AG04449 (cell line): ENCODE data around the gene IP6K1.
"Not testable (repeated sequence)": the region's sequence is repeated elsewhere in the genome, so short reads cannot be mapped to it uniquely, and the experiment has no call there.

Source experiments
- CTCF ChIA-PET: fragments of 350-600 bp; formaldehyde crosslinking; extraction: SDS; loops from one replicate; lab custom pipeline; 2021; ENCODE audit warnings: antibody characterized with exemption; lab: Yijun Ruan, JAX
- POLR2A ChIA-PET: fragments of 400-600, 350-600 bp; formaldehyde crosslinking; extraction: SDS; loops from one replicate; lab custom pipeline; 2020; ENCODE audit warnings: antibody characterized with exemption, inconsistent platforms; lab: Yijun Ruan, JAX
- DNase-seq: peaks from one replicate; pipeline ENCODE4 v3.0.0-alpha.2; 2010; ENCODE audit warnings: low read depth, low spot score
- H3K4me3 ChIP-seq: 2 replicates; pipeline ENCODE4 v1.5.1; 2011; ENCODE audit warnings: low read depth, mild to moderate bottlenecking, control low read depth, low read length
- TF ChIP-seq, protein P1 (sequence below): IDR thresholded peaks from one replicate; pipeline ENCODE4 v1.5.1; 2011; ENCODE audit warnings: mild to moderate bottlenecking, moderate library complexity, low read length, control low read depth, inconsistent platforms; ENCODE audit not compliant: insufficient read depth; ENCODE audit errors: missing control alignments

Gene IP6K1

DNA sequence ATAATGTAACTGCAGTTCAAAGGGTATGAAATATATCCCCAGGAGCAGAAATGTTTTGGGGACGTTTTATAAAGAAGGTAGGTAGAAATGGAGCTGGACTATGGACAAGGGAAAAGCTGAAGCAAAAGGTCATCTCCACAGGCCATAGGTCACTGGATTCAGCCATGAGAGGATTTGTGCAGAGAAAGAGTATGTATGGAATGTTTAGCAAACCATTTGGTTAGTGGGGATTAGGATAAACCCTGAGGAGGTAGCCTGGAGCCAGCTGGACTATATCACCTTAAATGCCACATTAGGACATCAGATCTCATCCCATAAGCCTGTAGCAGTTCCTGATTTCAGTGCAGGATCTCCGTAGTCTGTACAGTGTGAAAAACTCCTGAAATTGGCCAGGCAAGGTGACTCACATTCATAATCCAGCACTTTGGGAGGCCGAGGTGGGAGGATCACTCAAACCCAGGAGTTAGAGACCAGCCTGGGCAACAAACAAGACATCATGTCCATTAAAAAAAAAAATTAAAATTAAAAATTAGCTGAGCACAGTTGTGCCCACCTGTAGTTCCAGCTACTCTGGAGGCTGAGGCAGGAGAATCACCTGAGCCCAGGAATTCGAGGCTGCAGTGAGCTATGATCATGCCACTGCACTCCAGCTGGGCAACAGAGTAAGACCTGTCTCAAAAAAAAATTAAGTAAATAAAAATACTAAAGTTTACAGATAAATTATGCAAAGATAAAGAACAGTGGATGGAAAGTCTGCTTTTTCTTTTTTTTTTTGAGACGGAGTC is 4.7 kb downstream of the IP6K1 start:
- CTCF ChIA-PET = no interaction called here
- TF ChIP-seq, protein P1, sequence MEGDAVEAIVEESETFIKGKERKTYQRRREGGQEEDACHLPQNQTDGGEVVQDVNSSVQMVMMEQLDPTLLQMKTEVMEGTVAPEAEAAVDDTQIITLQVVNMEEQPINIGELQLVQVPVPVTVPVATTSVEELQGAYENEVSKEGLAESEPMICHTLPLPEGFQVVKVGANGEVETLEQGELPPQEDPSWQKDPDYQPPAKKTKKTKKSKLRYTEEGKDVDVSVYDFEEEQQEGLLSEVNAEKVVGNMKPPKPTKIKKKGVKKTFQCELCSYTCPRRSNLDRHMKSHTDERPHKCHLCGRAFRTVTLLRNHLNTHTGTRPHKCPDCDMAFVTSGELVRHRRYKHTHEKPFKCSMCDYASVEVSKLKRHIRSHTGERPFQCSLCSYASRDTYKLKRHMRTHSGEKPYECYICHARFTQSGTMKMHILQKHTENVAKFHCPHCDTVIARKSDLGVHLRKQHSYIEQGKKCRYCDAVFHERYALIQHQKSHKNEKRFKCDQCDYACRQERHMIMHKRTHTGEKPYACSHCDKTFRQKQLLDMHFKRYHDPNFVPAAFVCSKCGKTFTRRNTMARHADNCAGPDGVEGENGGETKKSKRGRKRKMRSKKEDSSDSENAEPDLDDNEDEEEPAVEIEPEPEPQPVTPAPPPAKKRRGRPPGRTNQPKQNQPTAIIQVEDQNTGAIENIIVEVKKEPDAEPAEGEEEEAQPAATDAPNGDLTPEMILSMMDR = no peak
- POLR2A ChIA-PET = no interaction called here
- H3K4me3 ChIP-seq = no peak overlapping the region
- no peak for DNase-seq

DNA sequence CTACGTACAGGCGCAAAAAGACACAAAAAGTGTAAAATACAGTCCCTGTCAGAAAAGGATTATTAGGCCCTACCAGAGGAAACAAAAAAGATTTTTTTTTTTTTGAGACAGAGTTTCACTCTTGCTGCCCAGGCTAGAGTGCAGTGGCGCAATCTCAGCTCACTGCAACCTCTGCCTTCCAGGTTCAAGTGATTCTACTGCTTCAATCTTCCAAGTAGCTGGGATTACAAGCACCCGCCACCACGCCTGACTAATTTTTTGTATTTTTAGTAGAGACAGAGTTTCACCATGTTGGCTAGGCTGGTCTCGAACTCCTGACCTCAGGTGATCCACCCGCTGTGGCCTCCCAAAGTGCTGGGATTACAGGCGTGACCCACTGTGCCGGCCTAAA is 5.4 kb downstream of the IP6K1 start:
- POLR2A ChIA-PET, DNase-seq, H3K4me3 ChIP-seq: not testable (repeated sequence)
- CTCF ChIA-PET = interaction anchor here (1.5 kb wide), 1 partner anchor 21 kb away, joined by 7 read pairs; no protein-coding TSS in a partner anchor

DNA sequence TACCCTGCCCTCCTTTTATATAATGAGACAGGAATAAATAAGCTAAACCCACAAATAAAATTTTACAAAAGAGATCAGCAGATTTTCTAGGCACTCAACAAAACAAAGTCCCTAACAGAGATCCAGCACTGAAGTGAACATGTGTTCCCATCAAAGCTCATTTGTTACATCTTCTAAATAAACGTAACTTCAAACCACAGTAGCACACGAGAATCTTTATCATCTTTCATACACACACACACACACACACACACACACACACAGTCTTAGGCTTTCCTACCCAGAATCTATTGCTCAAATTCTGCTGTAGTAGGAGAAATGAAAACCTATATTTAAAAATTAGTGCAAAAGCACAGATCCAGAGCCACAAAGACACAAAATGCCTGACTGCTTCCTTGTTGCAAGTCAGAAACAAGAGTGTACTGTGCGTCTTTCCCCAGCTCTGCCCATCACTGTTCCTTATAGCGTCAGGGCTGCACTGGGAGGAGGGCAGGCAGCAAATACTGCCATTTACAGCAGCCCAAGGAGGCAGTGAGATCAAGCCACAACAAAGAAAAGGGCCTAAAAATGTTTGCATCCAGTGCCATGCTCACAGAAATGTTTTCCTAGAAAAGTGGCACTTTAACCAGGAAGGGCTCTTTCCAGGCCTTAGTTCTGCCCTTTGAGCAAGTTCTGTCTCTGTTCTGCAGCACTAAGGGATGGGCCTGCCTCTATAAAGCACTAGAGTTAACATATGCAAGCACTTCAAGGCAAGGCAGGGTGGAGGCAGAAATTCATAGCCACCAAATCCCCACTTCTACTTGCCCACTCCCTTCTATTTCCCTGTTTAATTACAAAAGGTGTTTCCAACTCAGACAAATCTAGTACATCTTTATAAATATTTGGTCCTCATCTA is 6.0 kb downstream of the IP6K1 start:
- CTCF ChIA-PET = interaction anchor here (1.5 kb wide), 1 partner anchor 22 kb away, joined by 7 read pairs; no protein-coding TSS in a partner anchor
- no peak overlapping the region for H3K4me3 ChIP-seq
- TF ChIP-seq, protein P1 = no peak
- DNase-seq = no peak
- POLR2A ChIA-PET = no interaction called here

DNA sequence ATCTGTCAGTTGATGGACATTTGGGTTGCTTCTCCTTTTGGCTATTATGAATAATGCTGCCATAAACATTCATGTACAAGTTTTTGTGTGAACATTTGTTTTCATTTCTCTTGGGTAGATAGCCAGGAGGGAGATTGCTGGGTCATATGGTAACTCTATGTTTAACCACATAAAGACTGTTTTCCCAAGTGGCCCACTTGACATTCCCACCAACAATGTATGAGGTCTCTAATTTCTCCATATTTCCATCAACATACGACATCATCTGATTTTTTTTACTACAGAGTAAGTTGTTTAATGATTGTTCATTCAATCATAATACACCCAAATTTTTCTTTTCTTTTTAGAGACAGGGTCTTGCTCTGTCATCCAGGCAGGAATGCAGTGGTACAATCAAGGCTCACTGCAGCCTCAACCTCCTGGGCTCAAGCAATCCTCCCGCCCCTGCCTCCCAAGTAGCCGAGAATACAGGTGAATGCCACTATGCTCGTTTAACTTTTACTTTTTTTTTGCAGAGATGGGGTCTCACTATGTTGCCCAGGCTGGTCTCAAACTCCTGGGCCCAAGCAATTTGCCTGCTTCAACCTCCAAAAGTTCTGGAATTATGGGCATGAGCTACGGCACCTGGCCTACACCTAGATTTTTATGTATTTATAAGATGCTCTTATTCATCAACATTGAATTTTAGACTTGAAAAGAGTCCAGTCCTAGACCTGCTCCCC is 6.8 kb downstream of the IP6K1 start:
- no peak overlapping the region for H3K4me3 ChIP-seq
- ChIA-PET CTCF (interaction anchor here (1.2 to 1.5 kb wide), 2 partner anchors 22 to 60 kb away, joined by 4 to 7 read pairs; no protein-coding TSS in a partner anchor), POLR2A (no interaction called here)
- no peak for DNase-seq
- TF ChIP-seq, protein P1 = no peak

DNA sequence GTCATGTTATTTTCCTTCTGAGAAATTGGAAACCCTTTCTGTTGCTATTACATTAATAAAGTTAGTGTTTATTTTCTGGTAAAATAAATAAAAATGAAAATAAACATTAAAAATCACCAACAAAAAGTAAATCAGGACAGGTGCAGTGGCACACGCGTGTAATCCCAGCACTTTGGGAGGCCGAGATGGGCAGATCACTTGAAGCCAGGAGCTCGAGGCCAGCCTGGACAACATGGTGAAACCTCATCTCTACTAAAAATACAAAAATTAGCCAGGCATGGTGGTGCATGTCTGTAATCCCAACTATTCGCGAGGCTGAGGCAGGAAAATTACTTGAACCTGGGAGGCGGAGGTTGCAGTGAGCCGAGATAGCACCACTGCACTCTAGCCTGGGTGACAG is 10.2 kb downstream of the IP6K1 start:
- CTCF ChIA-PET = interaction anchor here (0.7 to 1.2 kb wide), 3 partner anchors 9 to 63 kb away, joined by 3 read pairs; partner anchors contain the start of gene INKA1
- H3K4me3 ChIP-seq, POLR2A ChIA-PET, DNase-seq: not testable (repeated sequence)

DNA sequence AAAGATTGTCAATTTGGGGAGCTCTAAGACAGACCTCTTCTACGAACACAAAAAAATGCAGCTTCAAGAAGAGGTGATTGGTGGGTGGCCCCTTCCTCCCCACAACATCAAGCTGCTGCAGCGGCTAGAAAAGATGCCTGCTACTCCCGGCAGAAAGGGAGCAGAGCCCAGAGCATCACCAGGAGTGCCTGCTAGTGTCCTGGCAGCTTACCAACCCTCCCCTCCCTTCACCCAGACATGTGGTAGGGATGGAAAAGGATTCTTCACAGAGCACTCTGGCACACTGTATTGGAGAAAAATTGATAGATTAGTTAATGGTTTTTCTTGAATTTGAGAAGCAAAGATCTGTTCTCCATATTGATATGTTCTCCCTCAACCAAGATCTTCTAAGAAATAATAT is 10.8 kb downstream of the IP6K1 start:
- no peak overlapping the region for H3K4me3 ChIP-seq
- CTCF ChIA-PET = interaction anchor here (1.0 to 1.2 kb wide), 2 partner anchors 9 to 28 kb away, joined by 3 read pairs; partner anchors contain the start of gene INKA1
- POLR2A ChIA-PET = no interaction called here
- DNase-seq = no peak
- TF ChIP-seq, protein P1 = no peak
